EH (cell line): ENCODE measurements around the gene CHCHD1.
"Not testable (repeated sequence)": the region's sequence is repeated elsewhere in the genome, so short reads cannot be mapped to it uniquely, and the experiment has no call there.

ENCODE experiments used
- DNase-seq: peaks from one replicate; pipeline ENCODE4 v3.0.0-alpha.2; 2015; ENCODE audit warnings: low read depth

Gene CHCHD1

GRCh38 chr10:73769396-73769795 is 12.5 kb upstream of the CHCHD1 start:
- no peak for DNase-seq

- no peak for DNase-seq
These were observed 10.0 kb upstream of the CHCHD1 start for GRCh38 chr10:73771722-73772280.

GRCh38 chr10:73772281-73773151 is 9.3 kb upstream of the CHCHD1 start:
- peak; percentile 86 for DNase-seq

- no peak for DNase-seq
These were observed 8.5 kb upstream of the CHCHD1 start for GRCh38 chr10:73773152-73773879.

GRCh38 chr10:73774637-73775036 is 7.2 kb upstream of the CHCHD1 start:
- DNase-seq: peak; percentile 43

- DNase-seq: no peak
These were observed 2.8 kb upstream of the CHCHD1 start for GRCh38 chr10:73779018-73779417.

- no peak for DNase-seq
These were observed 2.2 kb upstream of the CHCHD1 start for GRCh38 chr10:73779539-73780197.

GRCh38 chr10:73780301-73780700 is 1.5 kb upstream of the CHCHD1 start:
- no peak for DNase-seq

- peak; percentile 24 for DNase-seq
These were observed 882 bp upstream of the CHCHD1 start for GRCh38 chr10:73780966-73781365.

GRCh38 chr10:73781548-73781878 is 335 bp upstream of the CHCHD1 start:
- no peak for DNase-seq

- no peak for DNase-seq
These were observed 869 bp downstream of the CHCHD1 start for GRCh38 chr10:73782749-73783085.

GRCh38 chr10:73785211-73785720 is 3.4 kb downstream of the CHCHD1 start, which contains the start of gene ZSWIM8:
TSS of gene ZSWIM8 (plus strand) at chr10:73785606. CDS start at chr10:73785879, 273 bp downstream.
- DNase-seq: peak; percentile 97

GRCh38 chr10:73785721-73786511 is 4.1 kb downstream of the CHCHD1 start:
- DNase-seq: peak; percentile 72

- DNase-seq: no peak
These were observed 4.7 kb downstream of the CHCHD1 start for GRCh38 chr10:73786512-73786885.

GRCh38 chr10:73787031-73787800 is 5.4 kb downstream of the CHCHD1 start:
- DNase-seq: not testable (repeated sequence)

- DNase-seq: no peak
These were observed 7.2 kb downstream of the CHCHD1 start for GRCh38 chr10:73788864-73789658.

GRCh38 chr10:73789659-73790055 is 7.8 kb downstream of the CHCHD1 start:
- no peak for DNase-seq

- DNase-seq: no peak
These were observed 9.2 kb downstream of the CHCHD1 start for GRCh38 chr10:73790886-73791625.

GRCh38 chr10:73791871-73792400 is 10.1 kb downstream of the CHCHD1 start:
- no peak for DNase-seq
